ENCODE measurements around the gene SYT1.

GRCh38 chr12:79486154-79486553 is 621.6 kb downstream of the SYT1 start:
- TF ChIP-seq CTCF (IDR thresholded peaks at IDR 0.05) (no peak), EZH2 (IDR thresholded peaks at IDR 0.05; ENCODE audit: borderline replicate concordance, insufficient read depth, low read depth, low read length, poor library complexity, severe bottlenecking) (no peak)

Data from B cell (primary cell).